ENCODE data around the gene TUBB3.
"Not testable (repeated sequence)": the region's sequence is repeated elsewhere in the genome, so short reads cannot be mapped to it uniquely, and the experiment has no call there.

The TUBB3 gene

DNA sequence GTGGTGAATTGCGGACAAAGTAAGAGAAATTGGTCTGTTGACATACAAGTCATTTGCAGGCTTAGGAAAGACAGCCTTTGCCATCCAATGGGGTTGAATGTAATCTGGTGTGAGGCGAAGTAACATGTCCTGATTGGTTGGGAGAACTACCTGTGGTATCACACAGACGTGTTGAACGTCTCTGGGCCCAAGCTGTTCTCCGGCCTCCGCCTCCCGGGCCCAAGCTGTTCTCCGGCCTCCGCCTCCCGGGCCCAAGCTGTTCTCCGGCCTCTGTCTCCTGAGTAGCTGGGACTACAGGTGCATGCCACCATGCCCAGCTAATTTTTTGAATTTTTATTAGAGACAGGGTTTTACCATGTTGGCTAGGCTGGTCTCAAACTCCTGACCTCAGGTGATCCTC is 44.9 kb downstream of the TUBB3 start:
- not testable (repeated sequence) for DNase-seq

DNA sequence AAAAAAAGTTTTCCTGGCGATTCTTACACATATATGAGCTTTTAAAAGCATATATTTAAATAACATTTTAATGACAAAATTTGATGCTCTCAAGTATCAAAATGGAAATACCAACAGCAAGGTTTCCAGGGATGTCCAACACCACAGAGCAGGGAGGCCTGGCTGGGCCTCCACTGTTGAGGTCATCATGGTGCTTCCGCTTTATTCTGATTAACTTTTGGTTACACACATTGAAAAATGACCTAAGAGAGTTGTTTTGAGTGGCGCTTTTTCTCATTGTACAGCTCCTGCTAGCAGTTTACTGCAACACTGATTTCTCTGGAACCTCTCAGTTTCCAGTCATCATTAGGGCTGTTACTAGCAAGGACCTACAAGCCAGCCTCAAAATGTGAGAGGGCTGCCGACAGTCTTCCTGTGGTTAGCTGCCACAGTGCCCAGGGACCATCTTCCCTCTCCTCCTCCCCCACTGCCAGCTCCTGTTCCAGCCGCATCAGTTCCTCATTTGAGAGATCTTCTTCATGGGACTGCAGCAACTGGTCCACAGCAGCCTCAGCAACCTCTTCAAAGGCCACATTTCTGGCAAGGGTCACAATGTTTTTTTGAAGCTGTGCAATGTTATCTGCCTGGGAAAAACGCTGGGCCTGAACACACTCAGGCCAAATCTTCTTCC is 46.7 kb downstream of the TUBB3 start:
- DNase-seq: no peak

DNA sequence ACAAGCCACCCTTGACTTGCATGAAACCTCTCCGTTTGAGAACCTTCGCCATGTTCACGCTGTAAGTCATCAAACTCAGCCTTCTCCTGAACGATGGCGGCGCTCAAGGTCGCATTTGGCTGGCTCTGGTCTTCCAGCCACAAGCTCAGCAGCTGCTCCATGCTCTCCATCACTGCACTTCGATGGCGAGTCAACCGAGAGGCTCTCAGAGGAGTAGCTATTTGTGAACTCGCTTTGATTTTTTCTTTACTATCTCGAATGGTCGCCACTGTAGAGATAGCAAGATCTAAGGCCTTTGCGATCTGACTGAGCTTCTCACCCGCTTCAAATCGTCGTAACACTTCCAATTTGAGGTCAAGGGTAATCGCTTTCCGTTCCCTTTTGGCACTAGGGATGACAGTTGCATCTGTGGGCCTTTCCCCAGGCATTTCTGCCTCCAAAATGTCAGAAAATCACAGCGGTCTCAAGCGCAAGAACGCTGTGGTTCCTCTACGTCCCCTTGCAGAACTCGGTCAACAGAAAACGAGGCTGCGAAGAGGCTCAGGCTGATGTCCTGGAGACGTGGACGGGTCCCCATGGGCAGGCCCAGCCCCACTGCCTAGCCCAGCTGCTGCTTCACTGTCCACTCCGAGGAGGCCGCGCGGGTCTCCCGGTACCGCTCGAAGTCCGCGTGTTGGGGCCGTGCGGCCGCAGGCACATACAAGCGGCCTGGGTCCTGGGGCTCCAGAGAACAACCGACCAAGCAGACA is 48.5 kb downstream of the TUBB3 start:
- DNase-seq: no peak

- DNase-seq: no peak
Measured at GRCh38 chr16:89972244-89973234, 49.4 kb downstream of the TUBB3 start.

- no peak for DNase-seq
Measured at GRCh38 chr16:89973235-89973634, 50.1 kb downstream of the TUBB3 start.

DNA sequence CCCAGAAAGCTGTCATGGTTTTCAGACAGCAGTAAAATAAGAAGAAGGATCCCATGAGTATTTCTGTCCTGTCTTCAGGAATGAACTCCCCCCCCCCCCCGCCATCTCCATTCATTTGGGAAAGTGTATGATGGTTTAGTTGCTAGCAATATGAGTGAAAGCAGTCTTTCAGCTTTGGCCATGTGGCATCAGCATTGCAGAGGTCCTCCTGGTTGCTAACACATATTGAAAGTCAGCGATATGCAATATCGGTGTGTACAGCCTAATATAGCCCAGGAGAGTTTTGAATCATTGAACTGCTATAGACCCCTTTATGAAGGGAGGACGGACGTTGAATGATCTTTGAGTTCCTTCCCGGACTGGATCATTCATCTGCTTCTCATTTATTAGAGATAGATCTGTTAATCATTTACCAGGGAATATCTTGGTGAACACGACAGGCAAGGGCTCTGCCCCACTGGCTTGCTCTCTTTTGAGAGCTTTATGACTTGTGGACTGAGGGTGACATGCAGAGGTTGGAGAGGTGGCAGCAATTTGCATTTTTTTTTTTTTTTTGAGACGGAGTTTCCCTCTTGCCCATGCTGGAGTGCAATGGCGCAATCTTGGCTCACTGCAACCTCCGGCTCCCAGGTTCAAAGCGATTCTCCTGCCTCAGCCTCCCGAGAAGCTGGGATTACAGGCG is 50.7 kb downstream of the TUBB3 start:
- no peak for DNase-seq

GRCh38 chr16:89974870-89975269 is 51.7 kb downstream of the TUBB3 start:
- no peak for DNase-seq

DNA sequence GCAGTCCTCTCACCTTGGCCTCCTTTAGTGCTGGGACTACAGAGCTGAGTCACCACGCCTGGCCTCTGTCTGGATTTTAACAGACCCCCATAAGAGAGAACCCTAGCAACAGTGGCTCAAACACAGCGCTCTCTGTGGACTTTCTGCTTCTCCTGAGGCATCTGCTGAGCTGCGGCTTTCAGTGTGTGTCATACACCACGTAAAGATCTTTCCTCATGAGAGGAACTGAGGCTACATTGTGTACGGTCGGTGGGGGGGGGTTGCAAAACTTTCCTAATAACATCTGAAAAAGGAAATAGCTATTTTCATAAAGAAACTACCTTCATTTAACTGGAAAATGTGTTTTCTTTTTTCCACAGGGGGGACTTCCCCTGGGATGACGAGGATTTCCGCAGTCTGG is 58.3 kb downstream of the TUBB3 start:
- no peak for DNase-seq

GRCh38 chr16:89982318-89982717 is 59.2 kb downstream of the TUBB3 start:
- DNase-seq: no peak

DNA sequence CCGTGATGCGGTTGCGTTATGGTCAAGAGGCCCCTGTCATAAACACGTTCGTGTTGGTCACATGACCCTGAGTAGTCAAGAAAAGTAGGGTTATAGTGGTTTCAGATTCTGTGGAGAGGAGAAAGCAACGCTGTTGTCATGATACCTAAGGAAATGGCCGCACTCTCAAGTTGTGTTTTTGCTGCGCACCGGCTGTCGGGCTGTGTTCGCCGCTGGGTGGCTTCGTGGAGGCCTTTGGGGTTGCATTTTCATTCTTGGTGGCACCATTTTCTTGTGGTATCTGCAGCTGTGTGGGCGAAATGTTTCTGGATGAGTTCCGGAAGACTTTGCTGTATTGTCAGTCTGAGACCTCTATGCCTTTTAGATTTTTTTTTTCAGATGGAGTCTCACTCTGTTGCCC is 60.4 kb downstream of the TUBB3 start:
- no peak for DNase-seq

- DNase-seq: no peak
Measured at GRCh38 chr16:89984216-89984615, 61.1 kb downstream of the TUBB3 start.

DNA sequence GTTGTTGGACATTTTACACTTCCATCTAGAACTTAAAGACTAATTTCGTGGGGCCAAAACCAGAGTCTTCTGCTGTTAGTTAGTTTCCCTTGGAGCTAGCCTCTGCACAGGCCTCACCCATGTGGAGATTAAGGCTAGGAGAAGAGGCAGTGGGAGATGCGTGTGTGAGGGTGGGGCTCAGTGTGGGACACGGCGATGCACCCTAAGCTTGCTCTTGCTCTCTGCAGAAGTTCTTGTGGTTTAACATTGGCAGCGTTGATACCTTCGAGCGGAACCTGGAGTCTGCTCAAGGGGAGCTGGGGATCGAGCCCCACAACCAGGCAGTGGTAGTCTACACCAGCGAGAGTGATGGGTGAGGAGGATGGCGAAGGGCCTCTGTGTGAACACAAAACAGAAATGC is 62.1 kb downstream of the TUBB3 start:
- no peak for DNase-seq
